Ishikawa (cell line): ENCODE data around the gene ATRNL1.

ENCODE experiments used
- CEBPB ChIP-seq: IDR thresholded peaks from 2 replicates; pipeline ENCODE4 v1.6.1; 2012
- CREB1 ChIP-seq: IDR thresholded peaks from 2 replicates; pipeline ENCODE4 v1.6.1; 2012; ENCODE audit warnings: low read depth
- EGR1 ChIP-seq: IDR thresholded peaks from 2 replicates; pipeline ENCODE4 v1.6.1; 2012
- EP300 ChIP-seq: IDR thresholded peaks from 2 replicates; pipeline ENCODE4 v1.6.1; 2012; ENCODE audit warnings: borderline replicate concordance
- FOXM1 ChIP-seq: IDR thresholded peaks from 2 replicates; pipeline ENCODE4 v1.6.1; 2012; ENCODE audit warnings: low read depth, borderline replicate concordance
- NFIC ChIP-seq: IDR thresholded peaks from 2 replicates; pipeline ENCODE4 v1.6.1; 2012
- RAD21 ChIP-seq: IDR thresholded peaks from 2 replicates; pipeline ENCODE4 v1.6.1; 2012; ENCODE audit warnings: low read depth
- TAF1 ChIP-seq: IDR thresholded peaks from 2 replicates; pipeline ENCODE4 v1.6.1; 2012; ENCODE audit warnings: low read depth, mild to moderate bottlenecking
- TCF12 ChIP-seq: IDR thresholded peaks from 2 replicates; pipeline ENCODE4 v1.6.1; 2012; ENCODE audit warnings: low read depth
- TEAD4 ChIP-seq: IDR thresholded peaks from 2 replicates; pipeline ENCODE4 v1.6.1; 2012
- YY1 ChIP-seq: IDR thresholded peaks from 2 replicates; pipeline ENCODE4 v1.6.1; 2012; ENCODE audit warnings: low read depth
- ZBTB7A ChIP-seq: IDR thresholded peaks from 2 replicates; pipeline ENCODE4 v1.6.1; 2012; ENCODE audit warnings: low read depth
- TF ChIP-seq, protein P1 (sequence below): IDR thresholded peaks from 2 replicates; pipeline ENCODE4 v1.6.1; 2012
- TF ChIP-seq, protein P2 (sequence below): IDR thresholded peaks from 2 replicates; pipeline ENCODE4 v1.6.1; 2012; ENCODE audit warnings: low read depth, mild to moderate bottlenecking
- TF ChIP-seq, protein P3 (sequence below): IDR thresholded peaks from 2 replicates; pipeline ENCODE4 v1.6.1; 2012

ATRNL1 gene

DNA sequence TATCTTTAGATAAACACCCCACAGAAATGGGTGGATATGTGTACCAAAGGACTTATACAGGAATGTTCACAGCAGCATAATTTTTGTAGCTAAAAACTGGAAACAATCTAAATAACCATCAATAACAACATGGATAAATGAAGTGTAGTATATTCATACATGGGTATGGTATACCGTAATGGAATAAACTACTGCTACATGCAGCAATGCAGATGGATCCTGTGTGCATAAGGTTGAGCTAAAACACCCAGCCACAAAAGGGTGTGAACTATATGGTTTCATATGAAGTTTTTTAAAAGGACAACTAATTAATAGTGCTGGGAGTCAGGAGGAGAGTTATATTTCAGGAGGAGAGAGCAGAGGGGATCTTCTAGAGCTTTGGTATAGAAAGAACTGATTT, 790.2 kb downstream of the ATRNL1 start:
- TF ChIP-seq TCF12, result no peak
- TF ChIP-seq RAD21, result no peak

DNA sequence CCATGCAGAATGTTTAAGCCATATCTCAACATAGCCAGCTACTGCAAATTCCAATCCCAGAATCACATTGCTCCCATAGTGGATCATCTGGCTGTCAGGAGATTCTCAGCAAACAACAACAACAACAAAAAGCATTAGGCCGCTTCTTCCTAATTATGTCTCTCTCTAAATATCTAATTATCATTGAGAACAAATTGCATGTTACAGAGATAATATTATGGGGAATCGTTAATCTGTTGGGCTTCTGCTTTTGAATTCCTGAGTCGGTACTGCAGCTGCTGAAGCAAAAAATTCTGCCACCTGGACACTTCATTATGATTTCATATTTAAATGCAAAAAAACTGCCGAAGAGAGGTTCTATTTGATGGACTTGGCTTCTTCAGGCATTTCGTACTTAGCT, 791.2 kb downstream of the ATRNL1 start:
- TF ChIP-seq TEAD4 (no peak), TCF12 (no peak), FOXM1 (no peak), TAF1 (no peak), YY1 (no peak), NFIC (no peak), RAD21 (no peak), EP300 (no peak), CREB1 (no peak), ZBTB7A (no peak), EGR1 (no peak), CEBPB (no peak)
- TF ChIP-seq, protein P1, sequence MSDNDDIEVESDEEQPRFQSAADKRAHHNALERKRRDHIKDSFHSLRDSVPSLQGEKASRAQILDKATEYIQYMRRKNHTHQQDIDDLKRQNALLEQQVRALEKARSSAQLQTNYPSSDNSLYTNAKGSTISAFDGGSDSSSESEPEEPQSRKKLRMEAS, result no peak
- TF ChIP-seq, protein P2, sequence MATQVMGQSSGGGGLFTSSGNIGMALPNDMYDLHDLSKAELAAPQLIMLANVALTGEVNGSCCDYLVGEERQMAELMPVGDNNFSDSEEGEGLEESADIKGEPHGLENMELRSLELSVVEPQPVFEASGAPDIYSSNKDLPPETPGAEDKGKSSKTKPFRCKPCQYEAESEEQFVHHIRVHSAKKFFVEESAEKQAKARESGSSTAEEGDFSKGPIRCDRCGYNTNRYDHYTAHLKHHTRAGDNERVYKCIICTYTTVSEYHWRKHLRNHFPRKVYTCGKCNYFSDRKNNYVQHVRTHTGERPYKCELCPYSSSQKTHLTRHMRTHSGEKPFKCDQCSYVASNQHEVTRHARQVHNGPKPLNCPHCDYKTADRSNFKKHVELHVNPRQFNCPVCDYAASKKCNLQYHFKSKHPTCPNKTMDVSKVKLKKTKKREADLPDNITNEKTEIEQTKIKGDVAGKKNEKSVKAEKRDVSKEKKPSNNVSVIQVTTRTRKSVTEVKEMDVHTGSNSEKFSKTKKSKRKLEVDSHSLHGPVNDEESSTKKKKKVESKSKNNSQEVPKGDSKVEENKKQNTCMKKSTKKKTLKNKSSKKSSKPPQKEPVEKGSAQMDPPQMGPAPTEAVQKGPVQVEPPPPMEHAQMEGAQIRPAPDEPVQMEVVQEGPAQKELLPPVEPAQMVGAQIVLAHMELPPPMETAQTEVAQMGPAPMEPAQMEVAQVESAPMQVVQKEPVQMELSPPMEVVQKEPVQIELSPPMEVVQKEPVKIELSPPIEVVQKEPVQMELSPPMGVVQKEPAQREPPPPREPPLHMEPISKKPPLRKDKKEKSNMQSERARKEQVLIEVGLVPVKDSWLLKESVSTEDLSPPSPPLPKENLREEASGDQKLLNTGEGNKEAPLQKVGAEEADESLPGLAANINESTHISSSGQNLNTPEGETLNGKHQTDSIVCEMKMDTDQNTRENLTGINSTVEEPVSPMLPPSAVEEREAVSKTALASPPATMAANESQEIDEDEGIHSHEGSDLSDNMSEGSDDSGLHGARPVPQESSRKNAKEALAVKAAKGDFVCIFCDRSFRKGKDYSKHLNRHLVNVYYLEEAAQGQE, result no peak
- TF ChIP-seq, protein P3, sequence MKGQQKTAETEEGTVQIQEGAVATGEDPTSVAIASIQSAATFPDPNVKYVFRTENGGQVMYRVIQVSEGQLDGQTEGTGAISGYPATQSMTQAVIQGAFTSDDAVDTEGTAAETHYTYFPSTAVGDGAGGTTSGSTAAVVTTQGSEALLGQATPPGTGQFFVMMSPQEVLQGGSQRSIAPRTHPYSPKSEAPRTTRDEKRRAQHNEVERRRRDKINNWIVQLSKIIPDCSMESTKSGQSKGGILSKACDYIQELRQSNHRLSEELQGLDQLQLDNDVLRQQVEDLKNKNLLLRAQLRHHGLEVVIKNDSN, result no peak

DNA sequence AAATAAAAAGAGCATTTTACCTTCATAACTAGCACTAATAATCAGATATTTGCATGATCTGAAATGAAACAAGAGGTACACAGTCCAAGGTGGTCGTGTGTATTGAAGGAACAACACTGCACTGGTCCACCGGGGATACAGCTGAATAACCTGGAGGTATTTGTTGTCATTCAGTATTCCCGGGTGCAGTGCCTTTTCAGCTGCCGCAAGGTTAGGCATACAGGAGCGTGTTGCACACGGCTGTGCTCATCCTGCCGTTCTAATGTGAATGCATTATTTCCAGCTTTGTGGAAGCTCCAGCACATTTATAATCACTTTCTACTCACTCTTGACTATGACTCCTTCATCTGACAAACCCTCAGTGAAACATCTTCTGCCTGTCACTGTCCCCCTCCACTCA, 802.0 kb downstream of the ATRNL1 start:
- TF ChIP-seq YY1 (no peak), TAF1 (no peak), EP300 (no peak), EGR1 (no peak), FOXM1 (no peak), CEBPB (no peak), TEAD4 (no peak), TCF12 (no peak), NFIC (no peak), ZBTB7A (no peak), CREB1 (no peak), RAD21 (no peak)
- TF ChIP-seq, protein P3, result no peak
- TF ChIP-seq, protein P2, result no peak
- TF ChIP-seq, protein P1, result no peak

DNA sequence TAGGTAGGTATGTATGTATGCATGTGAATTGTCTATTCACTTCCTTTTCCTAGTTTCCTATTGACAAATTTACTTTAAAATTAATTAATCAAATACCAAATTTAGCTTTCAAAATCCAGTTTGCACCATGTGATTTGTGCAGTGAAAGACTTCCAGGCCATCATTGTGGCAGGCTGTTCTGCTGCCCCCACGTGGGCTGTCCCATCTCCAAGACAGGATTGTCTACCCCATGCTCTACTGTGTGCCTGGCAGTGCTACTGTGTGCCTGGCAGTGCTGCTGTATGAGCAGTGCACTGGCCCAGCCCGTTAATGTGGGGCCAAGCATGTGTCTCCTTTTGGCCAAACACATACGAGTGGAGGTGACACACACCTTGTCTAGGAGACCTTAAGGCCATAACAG, 805.1 kb downstream of the ATRNL1 start:
- no peak for TF ChIP-seq TAF1
- TF ChIP-seq RAD21, result no peak
- TF ChIP-seq TEAD4, result no peak
- no peak for TF ChIP-seq YY1
- no peak for TF ChIP-seq FOXM1
- TF ChIP-seq, protein P3, result no peak
- no peak for TF ChIP-seq NFIC

DNA sequence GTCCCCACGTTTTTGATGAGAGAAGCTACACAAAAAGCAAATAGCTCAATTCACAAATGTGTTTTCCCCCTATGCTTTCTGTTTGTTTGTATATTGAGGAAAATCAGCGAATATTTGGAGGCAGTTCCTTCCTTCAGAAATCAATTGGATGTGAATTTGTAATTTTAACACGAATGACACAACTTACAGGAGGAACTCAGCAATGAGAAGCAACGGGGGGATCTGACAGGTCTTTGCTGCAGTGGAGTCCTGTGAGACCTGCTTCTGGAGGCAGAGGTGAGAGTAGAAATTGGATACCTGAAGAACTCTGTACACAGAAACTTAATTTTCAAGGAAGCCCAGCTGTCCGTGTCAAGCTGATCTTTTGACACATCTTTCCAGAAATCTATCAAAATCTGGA, 809.4 kb downstream of the ATRNL1 start:
- TF ChIP-seq RAD21 (no peak), TEAD4 (no peak), CREB1 (no peak), FOXM1 (no peak), TCF12 (no peak), YY1 (no peak), TAF1 (no peak), ZBTB7A (no peak), NFIC (no peak), EGR1 (no peak), CEBPB (no peak), EP300 (no peak)
- TF ChIP-seq, protein P2, result no peak
- TF ChIP-seq, protein P3, result no peak
- TF ChIP-seq, protein P1, result no peak
